Stimulated activated CD8-positive, alpha-beta memory T cell treated with anti-CD3 and anti-CD28 coated beads, Interleukin-7, amount 100 ng/mL, for 48 hours (primary cell): Measurements from ENCODE around the gene LRRC8D.

Experiments used
- DNase-seq, 2 donors: peaks; one replicate each; pipeline ENCODE4 v3.0.0-alpha.2; 2020; ENCODE audit warnings: low read depth in 1 of 2; ENCODE audit errors: extremely low read depth in 1 of 2

LRRC8D gene

GRCh38 chr1:89865498-89866382 lies 44.9 kb downstream of the LRRC8D start:
- DNase-seq = no peak

GRCh38 chr1:89866568-89866967 lies 45.7 kb downstream of the LRRC8D start:
- DNase-seq = no peak

- no peak for DNase-seq
These were observed 50.2 kb downstream of the LRRC8D start for GRCh38 chr1:89870998-89871397.

- no peak for DNase-seq
These were observed 51.1 kb downstream of the LRRC8D start for GRCh38 chr1:89871768-89872473.

- DNase-seq = no peak
These were observed 51.7 kb downstream of the LRRC8D start for GRCh38 chr1:89872567-89872966.

GRCh38 chr1:89873288-89873687 lies 52.5 kb downstream of the LRRC8D start:
- no peak for DNase-seq

- no peak for DNase-seq
These were observed 52.9 kb downstream of the LRRC8D start for GRCh38 chr1:89873770-89874169.

- no peak for DNase-seq
These were observed 55.6 kb downstream of the LRRC8D start for GRCh38 chr1:89876463-89876862.

GRCh38 chr1:89877756-89878155 lies 56.9 kb downstream of the LRRC8D start:
- DNase-seq = no peak

GRCh38 chr1:89878256-89878655 lies 57.4 kb downstream of the LRRC8D start:
- DNase-seq = no peak

GRCh38 chr1:89880679-89881078 lies 59.8 kb downstream of the LRRC8D start:
- DNase-seq = no peak

GRCh38 chr1:89881415-89882058 lies 60.7 kb downstream of the LRRC8D start:
- no peak for DNase-seq

GRCh38 chr1:89882348-89883029 lies 61.7 kb downstream of the LRRC8D start:
- DNase-seq = no peak

- DNase-seq = no peak
These were observed 62.2 kb downstream of the LRRC8D start for GRCh38 chr1:89883030-89883379.

- DNase-seq = no peak
These were observed 64.1 kb downstream of the LRRC8D start for GRCh38 chr1:89884718-89885596.

- DNase-seq = no peak
These were observed 66.4 kb downstream of the LRRC8D start for GRCh38 chr1:89887270-89887669.

GRCh38 chr1:89887713-89888112 lies 66.9 kb downstream of the LRRC8D start:
- DNase-seq = no peak

- no peak for DNase-seq
These were observed 67.9 kb downstream of the LRRC8D start for GRCh38 chr1:89888480-89889322.

GRCh38 chr1:89889323-89889615 lies 68.4 kb downstream of the LRRC8D start:
- no peak for DNase-seq
